ENCODE data around the gene TFCP2L1. TPM values are rescaled to one million over a fixed set of nuclear protein-coding genes. Genes with fewer than 3 reads are reported as not detected.

The TFCP2L1 gene
- total RNA-seq, 1 experiment from 2014 or later: 1.8 TPM

- no peaks in the 10 kb centered on the region for H3K9me3 ChIP-seq (ENCODE audit: control insufficient read depth, low read depth, low read length)
- Mint-ChIP-seq H3K4me3 (no peak overlapping the region), H3K27ac (peak overlapping the region in 1 of 3 experiments; percentile 41; a peak in 1 of 7 replicates), H3K27me3 (ENCODE audit: low read depth) (peaks cover 3% of the 10 kb centered on the region), H3K9me3 (no peaks in the 10 kb centered on the region), H3K36me3 (ENCODE audit: insufficient read depth in 1 of 3, low read depth in 3 of 3) (no peaks in the 10 kb centered on the region; a peak in 1 of 7 replicates), H3K4me1 (peaks cover 6 to 12% of the 10 kb centered on the region in 2 experiments)
- H3K9ac ChIP-seq (ENCODE audit: extremely low read depth, insufficient read length, low read length): no peak overlapping the region
- no peak overlapping the region for H3K23ac ChIP-seq (ENCODE audit: insufficient read length, low read depth, low read length)
- H2BK20ac ChIP-seq (ENCODE audit: low read depth, low read length, poor library complexity, severe bottlenecking): no peak overlapping the region
- no peak overlapping the region for H4K5ac ChIP-seq (ENCODE audit: insufficient read length, low read depth, low read length)
- H3K4me2 ChIP-seq (ENCODE audit: insufficient read depth, insufficient read length, low read length): no peak overlapping the region
- no peak overlapping the region for H2AFZ ChIP-seq (ENCODE audit: low read length)
- H3K79me2 ChIP-seq (ENCODE audit: insufficient read depth, low read length): no peaks in the 10 kb centered on the region
- H3K23me2 ChIP-seq (ENCODE audit: insufficient read length, low read depth, low read length, poor library complexity, severe bottlenecking): no peaks in the 10 kb centered on the region
- H2BK5ac ChIP-seq (ENCODE audit: insufficient read length, low read length): no peak overlapping the region
- TF ChIP-seq, protein P1, sequence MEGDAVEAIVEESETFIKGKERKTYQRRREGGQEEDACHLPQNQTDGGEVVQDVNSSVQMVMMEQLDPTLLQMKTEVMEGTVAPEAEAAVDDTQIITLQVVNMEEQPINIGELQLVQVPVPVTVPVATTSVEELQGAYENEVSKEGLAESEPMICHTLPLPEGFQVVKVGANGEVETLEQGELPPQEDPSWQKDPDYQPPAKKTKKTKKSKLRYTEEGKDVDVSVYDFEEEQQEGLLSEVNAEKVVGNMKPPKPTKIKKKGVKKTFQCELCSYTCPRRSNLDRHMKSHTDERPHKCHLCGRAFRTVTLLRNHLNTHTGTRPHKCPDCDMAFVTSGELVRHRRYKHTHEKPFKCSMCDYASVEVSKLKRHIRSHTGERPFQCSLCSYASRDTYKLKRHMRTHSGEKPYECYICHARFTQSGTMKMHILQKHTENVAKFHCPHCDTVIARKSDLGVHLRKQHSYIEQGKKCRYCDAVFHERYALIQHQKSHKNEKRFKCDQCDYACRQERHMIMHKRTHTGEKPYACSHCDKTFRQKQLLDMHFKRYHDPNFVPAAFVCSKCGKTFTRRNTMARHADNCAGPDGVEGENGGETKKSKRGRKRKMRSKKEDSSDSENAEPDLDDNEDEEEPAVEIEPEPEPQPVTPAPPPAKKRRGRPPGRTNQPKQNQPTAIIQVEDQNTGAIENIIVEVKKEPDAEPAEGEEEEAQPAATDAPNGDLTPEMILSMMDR (conservative IDR thresholded peaks at IDR 0.05): no peak
- no peak overlapping the region for H3K56ac ChIP-seq (ENCODE audit: insufficient read length, low read depth, low read length)
- DNase-seq: no peak
- H3K4me1 ChIP-seq (ENCODE audit: insufficient read depth, low read length): no peaks in the 10 kb centered on the region
- no peak overlapping the region for H2BK120ac ChIP-seq (ENCODE audit: low read depth, low read length, poor library complexity, severe bottlenecking)
- H2BK12ac ChIP-seq (ENCODE audit: insufficient read length, low read depth, low read length): no peak overlapping the region
- no peaks in the 10 kb centered on the region for H3K79me1 ChIP-seq (ENCODE audit: insufficient read depth, low read depth, low read length, poor library complexity, severe bottlenecking)
- no peak overlapping the region for H3K18ac ChIP-seq (ENCODE audit: insufficient read length, low read depth, low read length)
- no peak overlapping the region for H4K8ac ChIP-seq (replicated peaks; ENCODE audit: insufficient read length, low read depth, low read length)
- no peak overlapping the region; the same call in 1 of the 2 replicates for H3K14ac ChIP-seq (ENCODE audit: insufficient read depth, low read length)
- H3K27me3 ChIP-seq (ENCODE audit: insufficient read depth, low read length): no peaks in the 10 kb centered on the region
- no peak overlapping the region for H4K91ac ChIP-seq (ENCODE audit: insufficient read length, low read depth, low read length)
- WGBS (ENCODE audit: extremely low coverage, insufficient read length, low lambda C conversion rate): no CpG with 5 or more reads among the region's 13 CpGs
- H3K27ac ChIP-seq (ENCODE audit: insufficient read length, low read depth, low read length): no peak overlapping the region
- H3K4ac ChIP-seq (ENCODE audit: low read depth, low read length): no peak overlapping the region
- no peak overlapping the region for H3T11ph ChIP-seq (ENCODE audit: low read length)
- no peak overlapping the region for H2BK15ac ChIP-seq (ENCODE audit: low read depth, low read length)
- H2AK5ac ChIP-seq (ENCODE audit: insufficient read length, low read length): no peak overlapping the region
- no peaks in the 10 kb centered on the region for H4K20me1 ChIP-seq (ENCODE audit: control insufficient read depth, insufficient read depth, insufficient read length)
Observed at GRCh38 chr2:121253674-121254240, 31.2 kb downstream of the TFCP2L1 start.

All from H9 (cell line).